Measurements from ENCODE around the gene SPON1.
"Not testable (repeated sequence)": the region's sequence is repeated elsewhere in the genome, so short reads cannot be mapped to it uniquely, and the experiment has no call there.

The SPON1 gene

GRCh38 chr11:14252501-14252900 lies 290.0 kb downstream of the SPON1 start:
- DNase-seq = not testable (repeated sequence)

GRCh38 chr11:14253421-14253820 lies 290.9 kb downstream of the SPON1 start:
- DNase-seq = no peak

GRCh38 chr11:14253840-14254239 lies 291.3 kb downstream of the SPON1 start:
- no peak for DNase-seq

GRCh38 chr11:14254533-14255237 lies 292.2 kb downstream of the SPON1 start:
- no peak for DNase-seq

GRCh38 chr11:14255238-14255534 lies 292.7 kb downstream of the SPON1 start:
- no peak for DNase-seq

GRCh38 chr11:14258221-14258935 lies 295.9 kb downstream of the SPON1 start:
- no peak for DNase-seq

- DNase-seq = no peak
Observed at GRCh38 chr11:14259186-14259784, 296.8 kb downstream of the SPON1 start.

- no peak for DNase-seq
Observed at GRCh38 chr11:14259878-14260277, 297.4 kb downstream of the SPON1 start.

- no peak for DNase-seq
Observed at GRCh38 chr11:14261066-14261465, 298.5 kb downstream of the SPON1 start.

GRCh38 chr11:14262271-14262846 lies 299.8 kb downstream of the SPON1 start:
- DNase-seq = no peak

GRCh38 chr11:14264966-14265365 lies 302.4 kb downstream of the SPON1 start:
- no peak for DNase-seq

- no peak for DNase-seq
Observed at GRCh38 chr11:14266622-14267021, 304.1 kb downstream of the SPON1 start.

- no peak for DNase-seq
Observed at GRCh38 chr11:14267861-14268635, 305.5 kb downstream of the SPON1 start.

GRCh38 chr11:14269692-14270573 lies 307.4 kb downstream of the SPON1 start:
- no peak for DNase-seq

GRCh38 chr11:14270690-14271542 lies 308.4 kb downstream of the SPON1 start:
- no peak for DNase-seq

- no peak for DNase-seq
Observed at GRCh38 chr11:14273895-14274294, 311.4 kb downstream of the SPON1 start.

GRCh38 chr11:14275076-14275475 lies 312.6 kb downstream of the SPON1 start:
- no peak for DNase-seq

GRCh38 chr11:14278869-14279268 lies 316.3 kb downstream of the SPON1 start:
- not testable (repeated sequence) for DNase-seq

- DNase-seq = no peak
Observed at GRCh38 chr11:14288189-14288935, 325.8 kb downstream of the SPON1 start.

- no peak for DNase-seq
Observed at GRCh38 chr11:14290422-14290821, 327.9 kb downstream of the SPON1 start.
